GM12873 (cell line): ENCODE data around the gene TRIO.

Source experiments
- CTCF ChIP-seq: IDR thresholded peaks from 2 replicates; pipeline ENCODE4 v1.5.1; 2012; ENCODE audit warnings: low read depth, mild to moderate bottlenecking, moderate library complexity, low read length, control low read depth; ENCODE audit not compliant: insufficient read depth; ENCODE audit errors: missing control alignments

The TRIO gene

DNA sequence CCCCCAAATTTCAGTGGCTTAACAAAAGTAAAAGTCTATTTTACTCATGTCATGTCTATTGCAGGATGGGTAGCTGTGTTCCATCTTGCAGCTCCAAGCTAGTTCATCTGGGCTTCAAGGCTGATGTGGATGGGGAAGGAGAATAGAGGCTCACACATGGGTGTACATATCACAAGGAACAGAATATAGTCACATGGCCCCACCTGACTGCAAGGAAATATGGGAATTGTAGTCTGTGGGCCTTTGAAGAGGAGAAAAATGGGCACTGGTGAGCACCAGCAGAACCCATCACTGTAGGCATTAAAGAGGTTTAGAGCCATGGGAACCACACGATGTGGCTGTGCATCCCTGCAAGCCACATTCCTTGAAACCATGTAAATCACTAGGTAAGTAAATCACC is 17.9 kb upstream of the TRIO start:
- TF ChIP-seq CTCF: no peak

DNA sequence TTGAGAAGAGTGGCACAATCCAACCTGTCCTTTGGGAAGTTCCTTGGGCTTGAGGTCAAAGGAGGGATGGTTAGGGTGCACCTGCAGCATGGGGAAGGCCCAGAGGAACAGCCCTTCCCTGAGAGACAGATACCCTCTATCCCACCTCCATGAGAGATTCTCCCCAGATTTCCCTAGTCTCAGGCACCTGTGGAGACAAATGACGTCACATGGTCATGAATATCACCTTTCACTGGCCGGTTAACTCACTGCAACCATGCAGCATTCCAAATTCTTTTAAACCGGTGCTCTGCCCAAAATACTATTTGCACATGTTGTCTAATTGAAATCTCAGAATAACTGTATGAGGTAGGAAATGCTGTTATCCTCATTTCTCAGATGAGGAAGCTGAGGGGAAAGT is 15.6 kb upstream of the TRIO start:
- no peak for TF ChIP-seq CTCF

- no peak for TF ChIP-seq CTCF
Observed at GRCh38 chr5:14128079-14128478, 15.1 kb upstream of the TRIO start.

- TF ChIP-seq CTCF: no peak
Observed at GRCh38 chr5:14129123-14129522, 14.0 kb upstream of the TRIO start.

DNA sequence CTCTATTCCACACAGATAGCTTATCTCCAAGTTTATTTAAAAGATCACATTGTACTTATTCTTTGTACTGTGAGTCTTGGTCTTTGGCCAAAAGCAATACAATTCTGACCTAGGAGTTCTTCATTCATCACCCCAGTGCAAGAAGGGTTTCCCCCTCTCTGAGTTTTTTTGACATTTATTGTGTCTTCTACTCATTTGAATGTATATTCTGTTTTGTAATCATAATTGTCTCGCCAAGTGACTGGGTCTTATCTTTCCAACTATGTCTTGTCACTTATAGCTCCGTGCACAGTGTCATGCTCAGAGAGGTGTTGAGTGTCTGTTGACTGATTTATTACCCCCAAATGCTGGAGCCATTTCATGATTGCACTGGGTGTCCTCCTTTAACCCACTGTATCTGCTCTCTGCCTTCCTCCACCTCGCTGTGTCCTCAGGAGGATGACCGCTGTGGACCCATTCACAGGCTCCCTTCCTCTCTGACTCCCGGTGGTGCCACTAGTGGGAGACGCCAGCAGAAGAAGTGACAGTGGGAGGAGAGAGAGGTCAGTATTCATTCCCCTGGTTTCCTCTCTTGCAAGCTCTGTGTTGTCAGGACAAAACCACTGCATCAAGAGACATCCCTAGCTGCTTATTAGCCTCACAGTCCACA is 11.2 kb upstream of the TRIO start:
- TF ChIP-seq CTCF: no peak

DNA sequence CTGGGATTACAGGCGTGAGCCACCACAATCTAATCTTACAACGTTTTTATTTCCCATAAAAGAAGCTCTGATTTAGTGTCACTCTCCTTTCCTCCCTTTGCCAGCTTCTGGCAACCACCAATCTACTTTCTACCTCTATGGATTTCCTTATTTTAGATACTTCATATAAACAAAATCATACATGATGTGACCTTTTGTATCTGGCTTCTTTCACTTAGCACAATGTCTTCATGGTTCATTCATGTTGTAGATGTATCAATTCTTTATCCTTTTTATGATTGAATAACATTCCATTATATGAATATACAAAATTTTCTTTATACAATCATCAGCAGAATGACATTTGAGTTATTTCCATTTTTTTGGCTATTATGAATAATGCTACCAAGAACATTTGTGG is 9.7 kb upstream of the TRIO start:
- no peak for TF ChIP-seq CTCF

- no peak for TF ChIP-seq CTCF
Observed at GRCh38 chr5:14134083-14134482, 9.1 kb upstream of the TRIO start.
